Keratinocyte (primary cell): ENCODE data around the gene WNK4.
A peak's percentile ranks its signal among the peaks of the same experiment; 100 is the strongest.

Source experiments
- EZH2 ChIP-seq: IDR thresholded peaks from one replicate; pipeline ENCODE4 v1.6.1; 2012; ENCODE audit warnings: inconsistent platforms, mild to moderate bottlenecking, low read length, moderate library complexity
- TF ChIP-seq, protein P1 (sequence below), 3 experiments: IDR thresholded peaks in 1 of 3; conservative IDR thresholded peaks in 1 of 3; optimal IDR thresholded peaks in 1 of 3; 2 replicates in 2 of 3; 3 replicates in 1 of 3; pipeline versions ENCODE3 to v1.5.1; 2011; ENCODE audit warnings: low read length in 3 of 3, mild to moderate bottlenecking in 3 of 3, moderate library complexity in 2 of 3, control low read depth in 1 of 3, inconsistent platforms in 1 of 3; ENCODE audit not compliant: insufficient read depth in 2 of 3; ENCODE audit errors: extremely low read depth in 1 of 3

DNA sequence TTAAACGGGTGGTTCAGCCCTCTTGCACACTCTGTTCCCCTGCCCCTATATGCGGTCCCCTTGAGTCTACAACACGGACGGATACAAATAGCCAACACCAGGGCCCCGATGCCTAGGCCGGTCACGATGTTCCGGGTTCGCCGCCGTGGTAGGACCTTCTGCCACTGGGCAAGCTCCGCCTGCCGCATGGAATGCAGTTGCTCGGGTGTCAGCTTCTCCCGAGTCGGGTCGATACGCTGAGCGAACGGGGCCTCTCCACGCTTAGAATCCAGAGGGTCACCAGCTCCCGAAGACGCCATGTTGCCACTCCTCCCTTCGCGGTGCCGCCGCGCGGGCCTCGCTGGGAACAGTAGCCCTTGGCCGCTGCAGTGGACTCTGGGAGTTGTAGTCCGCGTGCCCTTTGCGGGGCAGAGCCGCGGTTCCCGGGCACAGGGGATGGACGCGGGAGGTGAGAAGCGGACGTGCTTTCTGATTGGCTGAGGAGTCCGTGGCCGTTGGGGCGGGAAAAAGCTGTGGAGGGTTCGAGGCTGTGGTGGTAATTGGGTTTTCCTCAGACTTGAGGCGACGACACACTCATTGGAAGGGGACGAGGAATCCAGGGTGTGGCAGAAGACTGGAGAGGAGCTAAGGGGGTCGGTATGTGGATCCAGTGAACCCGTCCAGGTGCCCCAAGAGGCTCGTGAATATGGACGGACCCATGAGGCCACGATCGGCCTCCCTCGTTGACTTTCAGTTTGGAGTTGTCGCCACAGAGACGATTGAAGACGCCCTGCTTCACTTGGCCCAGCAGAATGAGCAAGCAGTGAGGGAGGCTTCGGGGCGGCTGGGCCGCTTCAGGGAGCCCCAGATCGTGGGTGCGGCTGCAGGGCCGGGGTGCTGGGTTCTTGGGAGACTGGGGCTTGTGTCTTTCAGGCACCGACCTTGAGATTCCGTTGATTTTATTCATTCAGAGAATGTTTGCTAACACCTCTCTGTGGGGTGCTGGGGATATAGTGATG lies 18.3 kb downstream of the WNK4 start, which contains the start of the genes CNTD1 and COA3:
- TF ChIP-seq, protein P1, sequence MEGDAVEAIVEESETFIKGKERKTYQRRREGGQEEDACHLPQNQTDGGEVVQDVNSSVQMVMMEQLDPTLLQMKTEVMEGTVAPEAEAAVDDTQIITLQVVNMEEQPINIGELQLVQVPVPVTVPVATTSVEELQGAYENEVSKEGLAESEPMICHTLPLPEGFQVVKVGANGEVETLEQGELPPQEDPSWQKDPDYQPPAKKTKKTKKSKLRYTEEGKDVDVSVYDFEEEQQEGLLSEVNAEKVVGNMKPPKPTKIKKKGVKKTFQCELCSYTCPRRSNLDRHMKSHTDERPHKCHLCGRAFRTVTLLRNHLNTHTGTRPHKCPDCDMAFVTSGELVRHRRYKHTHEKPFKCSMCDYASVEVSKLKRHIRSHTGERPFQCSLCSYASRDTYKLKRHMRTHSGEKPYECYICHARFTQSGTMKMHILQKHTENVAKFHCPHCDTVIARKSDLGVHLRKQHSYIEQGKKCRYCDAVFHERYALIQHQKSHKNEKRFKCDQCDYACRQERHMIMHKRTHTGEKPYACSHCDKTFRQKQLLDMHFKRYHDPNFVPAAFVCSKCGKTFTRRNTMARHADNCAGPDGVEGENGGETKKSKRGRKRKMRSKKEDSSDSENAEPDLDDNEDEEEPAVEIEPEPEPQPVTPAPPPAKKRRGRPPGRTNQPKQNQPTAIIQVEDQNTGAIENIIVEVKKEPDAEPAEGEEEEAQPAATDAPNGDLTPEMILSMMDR (optimal IDR thresholded peaks at IDR 0.05 in 1 of 3, IDR thresholded peaks at IDR 0.05 in 1 of 3, conservative IDR thresholded peaks at IDR 0.05 in 1 of 3; ENCODE audit: extremely low read depth in 1 of 3, insufficient read depth in 2 of 3, low read length in 3 of 3): peak in 1 of 3 experiments; percentile 15
- TF ChIP-seq EZH2: no peak
